Measurements from ENCODE around the gene MYD88.

The MYD88 gene

DNA sequence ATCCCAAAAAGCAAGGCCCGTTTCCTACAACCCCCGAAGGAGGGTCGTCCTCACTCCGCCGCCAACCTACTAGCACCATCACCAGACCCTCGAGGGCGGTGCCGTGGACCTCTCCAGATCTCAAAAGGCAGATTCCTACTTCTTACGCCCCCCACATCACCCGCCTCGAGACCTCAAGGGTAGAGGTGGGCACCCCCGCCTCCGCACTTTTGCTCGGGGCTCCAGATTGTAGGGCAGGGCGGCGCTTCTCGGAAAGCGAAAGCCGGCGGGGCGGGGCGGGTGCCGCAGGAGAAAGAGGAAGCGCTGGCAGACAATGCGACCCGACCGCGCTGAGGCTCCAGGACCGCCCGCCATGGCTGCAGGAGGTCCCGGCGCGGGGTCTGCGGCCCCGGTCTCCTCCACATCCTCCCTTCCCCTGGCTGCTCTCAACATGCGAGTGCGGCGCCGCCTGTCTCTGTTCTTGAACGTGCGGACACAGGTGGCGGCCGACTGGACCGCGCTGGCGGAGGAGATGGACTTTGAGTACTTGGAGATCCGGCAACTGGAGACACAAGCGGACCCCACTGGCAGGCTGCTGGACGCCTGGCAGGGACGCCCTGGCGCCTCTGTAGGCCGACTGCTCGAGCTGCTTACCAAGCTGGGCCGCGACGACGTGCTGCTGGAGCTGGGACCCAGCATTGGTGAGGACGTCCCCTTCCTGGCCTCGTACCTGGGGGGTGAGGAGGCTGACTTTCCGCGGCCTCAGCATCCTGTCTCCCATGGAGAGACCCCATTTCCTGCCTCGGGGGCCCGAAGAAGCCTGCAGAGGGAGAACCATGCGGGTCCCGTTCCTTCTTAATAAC, at the start of gene MYD88:
Gene MYD88, plus strand, starts transcription at position 313 of the 842 bp plus-strand sequence. Its CDS starts 40 bp downstream, at position 353.
- DNase-seq = peak; percentile 93

- no peak for DNase-seq
Observed at GRCh38 chr3:38089163-38089562, 49.3 kb upstream of the MYD88 start.

GRCh38 chr3:38090453-38090852, 48.0 kb upstream of the MYD88 start:
- DNase-seq = no peak

GRCh38 chr3:38094999-38095398, 43.5 kb upstream of the MYD88 start:
- no peak for DNase-seq

GRCh38 chr3:38095669-38096483, 42.6 kb upstream of the MYD88 start:
- no peak for DNase-seq

- no peak for DNase-seq
Observed at GRCh38 chr3:38097446-38098375, 40.8 kb upstream of the MYD88 start.

GRCh38 chr3:38098376-38098723, 40.1 kb upstream of the MYD88 start:
- DNase-seq = no peak

DNA sequence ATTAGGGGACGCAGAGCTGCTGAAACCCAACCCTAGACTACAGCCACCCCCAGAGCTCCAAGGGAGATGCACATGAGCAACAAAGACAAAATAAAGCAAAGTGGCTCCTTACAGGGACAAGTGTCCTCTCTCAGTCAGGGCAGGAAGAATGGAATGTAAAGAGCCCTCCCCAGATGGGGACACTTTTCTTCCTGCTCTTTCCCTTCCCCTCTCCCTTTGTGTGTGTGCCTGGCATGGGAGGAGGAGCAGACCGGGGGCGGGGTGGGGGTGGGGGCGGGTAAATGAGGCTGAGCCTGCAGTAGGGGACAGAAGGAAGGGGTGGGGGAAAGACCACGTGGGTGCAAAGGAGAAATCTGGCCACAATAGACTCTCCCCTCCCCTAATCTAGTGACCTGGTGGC, 38.9 kb upstream of the MYD88 start:
- DNase-seq = no peak

DNA sequence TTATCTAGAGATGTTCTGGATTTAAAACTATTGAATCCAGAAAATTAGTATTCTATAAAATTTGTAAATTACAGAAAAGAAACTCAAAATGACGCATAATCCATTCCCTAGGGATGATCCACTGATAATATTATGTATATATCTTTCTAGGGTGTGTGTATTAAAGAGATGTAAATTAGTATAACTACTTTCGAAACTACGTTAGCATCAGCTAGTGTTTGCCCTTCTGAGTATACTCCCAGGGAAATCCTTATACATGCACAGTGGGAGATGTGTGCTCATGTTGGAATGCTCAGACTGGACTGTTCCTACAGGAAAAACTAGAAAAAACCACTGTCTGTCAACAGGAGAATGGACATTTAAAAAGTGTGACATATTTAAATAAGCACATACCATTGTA, 38.0 kb upstream of the MYD88 start:
- no peak for DNase-seq

- DNase-seq = no peak
Observed at GRCh38 chr3:38101811-38102443, 36.5 kb upstream of the MYD88 start.

DNA sequence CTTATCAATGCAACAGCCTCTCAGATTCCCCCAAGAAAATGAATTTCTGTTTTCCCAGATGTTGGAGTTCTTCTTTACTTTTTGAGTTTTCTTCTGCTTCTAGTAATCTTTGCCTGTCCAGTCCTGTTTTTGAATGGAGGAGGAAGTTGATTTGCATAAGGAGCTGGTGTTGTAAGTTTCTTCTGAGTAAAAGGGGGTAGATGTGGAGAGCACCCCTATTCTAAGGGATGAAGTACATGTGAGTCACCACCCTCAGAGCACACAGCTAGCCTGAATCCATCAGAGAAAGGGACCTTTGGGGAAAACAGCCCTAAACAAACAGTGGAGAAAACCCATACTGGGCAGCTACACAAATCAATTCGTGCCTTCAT, 36.0 kb upstream of the MYD88 start:
- no peak for DNase-seq

GRCh38 chr3:38105525-38105924, 32.9 kb upstream of the MYD88 start:
- no peak for DNase-seq

- no peak for DNase-seq
Observed at GRCh38 chr3:38107911-38108648, 30.4 kb upstream of the MYD88 start.

- DNase-seq = no peak
Observed at GRCh38 chr3:38108649-38109579, 29.5 kb upstream of the MYD88 start.

DNA sequence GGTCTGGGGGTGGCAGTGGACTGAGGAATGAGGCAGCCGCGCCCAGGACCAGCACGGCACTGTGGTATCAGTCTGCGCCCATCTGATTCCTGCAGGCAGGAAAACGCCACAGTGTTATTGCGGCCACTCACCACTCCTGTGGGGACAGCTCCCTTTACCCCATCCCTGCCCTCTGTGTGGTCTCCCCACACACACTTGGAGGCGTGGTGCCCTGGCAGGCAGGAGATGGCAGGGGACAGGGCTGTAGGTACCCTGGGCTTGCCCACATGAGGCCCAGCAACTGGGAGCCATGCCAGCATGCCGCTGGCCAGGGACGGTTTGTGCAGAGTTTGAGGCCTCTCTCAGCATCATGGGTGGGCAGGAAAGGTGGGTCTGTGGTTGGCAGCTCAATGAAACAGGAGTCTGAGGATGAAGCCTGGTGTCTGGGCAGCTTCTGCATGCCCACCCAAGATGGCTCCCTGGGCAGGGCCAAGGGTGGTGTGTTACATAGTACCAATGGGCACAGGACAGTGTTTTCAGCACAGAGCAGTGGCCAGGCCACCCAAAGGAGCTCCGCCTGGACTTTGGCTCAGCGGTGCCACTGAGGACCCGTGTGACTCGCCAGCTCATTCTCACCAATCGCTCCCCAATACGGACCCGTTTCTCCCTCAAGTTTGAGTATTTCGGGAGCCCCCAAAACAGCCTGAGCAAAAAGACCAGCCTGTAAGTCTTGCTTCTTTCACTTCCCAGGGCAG, 28.7 kb upstream of the MYD88 start:
- DNase-seq = no peak

DNA sequence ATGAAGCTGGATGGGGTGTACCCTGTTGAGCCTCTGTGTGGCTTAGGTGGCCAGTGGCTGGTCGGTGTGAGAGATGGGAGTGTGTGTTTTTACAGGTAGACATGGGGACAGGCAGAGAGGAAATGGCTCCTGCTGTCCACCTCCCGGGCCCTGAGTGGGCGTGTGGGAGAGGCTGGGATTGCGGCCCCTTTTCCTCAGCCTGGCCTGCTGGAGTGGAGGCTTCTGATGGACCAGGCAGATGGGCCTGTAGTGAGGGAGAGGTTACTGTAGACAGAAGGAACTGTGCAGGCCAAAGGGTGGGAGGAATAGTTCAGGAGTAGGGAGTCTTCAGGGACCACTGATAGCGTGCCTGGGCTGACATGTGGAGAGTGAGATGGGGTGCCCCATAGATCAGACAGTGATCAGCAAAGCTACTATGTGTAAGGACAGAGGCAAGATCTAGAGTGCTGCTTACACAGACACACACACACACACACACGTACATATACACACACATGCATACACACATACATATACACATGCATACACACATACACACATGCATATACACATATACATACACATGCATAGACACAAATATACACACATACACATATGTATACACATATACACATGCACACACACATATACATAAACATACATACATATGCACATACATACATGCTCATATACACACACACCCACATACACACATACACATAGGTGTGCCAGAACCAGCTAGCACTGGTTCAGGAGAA, 28.0 kb upstream of the MYD88 start:
- DNase-seq = no peak

GRCh38 chr3:38111201-38111600, 27.3 kb upstream of the MYD88 start:
- DNase-seq = no peak

DNA sequence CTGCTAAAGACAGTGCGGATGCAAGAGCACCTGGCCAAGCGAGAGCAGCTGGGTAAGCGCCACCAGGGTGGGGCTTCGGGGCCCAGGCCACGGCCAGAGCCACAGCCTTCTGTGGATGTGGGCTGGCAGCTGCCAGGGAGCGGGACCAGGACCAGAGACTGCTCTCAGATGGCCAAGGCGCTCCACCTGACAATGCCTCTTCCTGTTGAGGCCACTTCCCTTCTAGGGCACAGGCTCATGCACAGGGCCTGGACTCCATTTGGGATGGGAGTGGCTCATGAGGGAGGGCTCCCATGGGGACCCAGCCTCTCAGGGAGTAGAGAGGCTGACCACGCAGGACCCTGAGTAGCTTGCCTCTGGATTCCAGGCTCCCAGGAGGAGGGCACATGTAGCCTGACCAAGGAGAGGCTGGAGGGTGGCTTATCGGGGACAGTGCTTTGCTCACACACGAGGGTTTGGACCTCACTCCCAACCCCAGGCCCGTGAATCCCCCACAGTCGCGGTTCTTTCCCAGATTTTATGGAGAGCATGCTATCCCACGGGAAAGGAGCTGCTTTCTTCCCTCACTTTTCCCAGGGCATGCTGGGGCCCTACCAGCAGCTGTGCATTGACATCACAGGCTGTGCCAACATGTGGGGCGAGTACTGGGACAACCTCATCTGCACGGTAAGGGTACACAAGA, 26.6 kb upstream of the MYD88 start:
- no peak for DNase-seq

DNA sequence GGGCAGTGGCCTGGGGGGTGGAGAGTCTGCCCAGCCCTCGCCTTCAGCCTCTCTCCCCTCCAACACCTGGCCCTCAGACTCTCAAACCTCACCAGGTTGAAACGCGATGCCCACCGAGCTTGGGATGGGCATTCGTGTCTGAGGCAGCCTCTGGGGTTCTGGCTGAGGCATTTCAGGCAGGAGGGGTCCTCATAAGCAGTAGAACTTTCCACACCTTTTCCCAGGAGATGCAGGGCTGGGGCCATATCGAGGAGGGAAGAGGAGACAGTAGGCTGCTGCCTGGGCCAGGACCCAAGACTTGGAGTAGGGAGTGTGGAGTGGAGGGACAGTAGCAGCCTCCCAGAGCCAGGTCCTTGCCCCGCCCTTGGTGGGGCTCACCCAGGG, 26.1 kb upstream of the MYD88 start:
- DNase-seq = no peak
